GM20431 (cell line): ENCODE measurements around the gene GBX2.

Experiments
- in situ Hi-C: fragments of 300-500 bp; cut with MseI, MboI; formaldehyde crosslinking; loops from one replicate; pipeline ENCODE4 v1.15.0; 2020; ENCODE audit warnings: low sequenced_read_pairs; ENCODE audit not compliant: unreplicated experiment

The GBX2 gene

GRCh38 chr2:236168110-236169080, at the start of gene GBX2:
TSS of gene GBX2 (minus strand) at chr2:236168386. CDS start at chr2:236167971, 415 bp downstream.
- in situ Hi-C loops: no loop called here

- in situ Hi-C loops: no loop called here
These were observed 49.7 kb upstream of the GBX2 start for GRCh38 chr2:236217926-236218325.

DNA sequence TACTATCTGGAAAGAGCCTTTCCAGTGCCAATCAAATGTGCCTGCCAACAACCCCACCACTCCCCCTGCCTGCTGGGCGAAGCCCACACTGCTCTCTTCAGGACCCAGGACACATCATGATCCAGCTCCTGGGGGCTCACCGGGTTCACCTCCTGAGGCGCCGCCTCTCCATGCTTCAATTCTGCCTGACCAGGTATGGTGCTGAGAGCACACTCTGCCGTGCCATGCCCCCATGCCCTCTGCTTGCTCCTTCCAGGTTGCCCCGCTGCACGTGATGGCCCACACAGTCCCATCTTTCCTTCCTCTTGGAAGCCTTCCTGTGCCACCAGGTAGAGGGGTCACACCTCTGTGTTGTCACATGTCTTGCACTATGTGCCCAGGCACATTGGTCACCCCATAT, 48.5 kb upstream of the GBX2 start:
- in situ Hi-C loops: no loop called here

GRCh38 chr2:236215761-236216333, 47.7 kb upstream of the GBX2 start:
- in situ Hi-C loops: no loop called here

- in situ Hi-C loops: no loop called here
These were observed 47.0 kb upstream of the GBX2 start for GRCh38 chr2:236215196-236215595.

- in situ Hi-C loops: no loop called here
These were observed 46.3 kb upstream of the GBX2 start for GRCh38 chr2:236214376-236214995.

DNA sequence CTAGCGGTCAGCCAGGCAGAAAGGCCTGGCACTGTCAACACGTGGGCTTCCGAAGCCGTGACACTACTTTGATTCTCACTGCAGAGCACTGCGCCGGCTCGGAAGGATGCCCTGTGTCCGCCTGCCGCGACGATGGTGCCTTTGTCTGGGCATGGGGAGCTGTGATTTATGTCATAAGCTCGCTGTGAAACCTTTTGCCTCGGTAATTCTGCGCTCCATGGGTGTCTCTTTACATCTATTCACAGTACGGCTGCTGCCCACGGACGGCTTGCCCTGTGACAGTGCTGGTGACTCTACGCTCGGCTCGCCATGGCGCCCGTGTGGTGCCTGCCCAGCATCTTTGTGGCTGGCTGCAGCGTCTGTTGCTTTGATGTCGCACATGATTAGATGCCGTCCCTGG, 43.1 kb upstream of the GBX2 start:
- in situ Hi-C loops: no loop called here

GRCh38 chr2:236210536-236210935, 42.4 kb upstream of the GBX2 start:
- in situ Hi-C loops: no loop called here

GRCh38 chr2:236209996-236210395, 41.8 kb upstream of the GBX2 start:
- in situ Hi-C loops: no loop called here

GRCh38 chr2:236209535-236209934, 41.3 kb upstream of the GBX2 start:
- in situ Hi-C loops: no loop called here

- in situ Hi-C loops: no loop called here
These were observed 40.1 kb upstream of the GBX2 start for GRCh38 chr2:236208019-236208926.

- in situ Hi-C loops: no loop called here
These were observed 39.3 kb upstream of the GBX2 start for GRCh38 chr2:236207472-236207871.

DNA sequence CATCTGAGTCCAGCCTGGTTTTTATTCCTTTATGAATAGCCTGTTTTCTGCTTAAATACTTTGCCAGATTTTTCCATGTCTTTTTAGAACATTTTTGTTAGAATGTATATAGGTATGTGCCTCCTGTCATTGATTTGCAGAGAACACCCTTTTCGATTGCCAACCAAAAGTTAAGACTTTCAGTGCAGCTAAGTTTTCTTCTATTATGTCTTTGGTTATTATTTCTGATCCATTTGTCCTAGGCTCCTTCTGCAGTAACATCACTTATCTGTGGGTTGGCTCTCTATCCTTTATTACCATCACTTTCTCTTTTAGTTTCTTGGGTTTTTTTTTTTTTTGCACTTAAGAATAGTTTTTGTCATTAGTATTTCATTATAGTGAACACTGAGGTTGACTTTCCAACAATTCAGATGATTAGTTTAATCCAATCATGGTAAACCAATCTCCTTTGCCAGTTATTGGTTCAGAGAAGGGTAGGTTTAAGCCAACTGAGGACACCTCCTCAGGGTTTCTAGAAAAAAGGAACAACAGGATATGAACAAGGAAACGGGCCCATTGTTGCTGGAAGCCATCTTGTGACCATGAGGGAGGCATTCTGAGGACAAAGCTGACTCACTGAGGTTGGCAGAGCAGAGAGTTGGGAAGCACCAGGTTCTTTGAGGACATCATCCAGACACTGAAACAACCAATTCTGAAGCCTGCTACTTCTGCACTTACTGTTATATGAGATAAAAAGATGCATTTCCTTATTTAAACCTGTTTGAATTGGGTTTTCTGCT, 37.9 kb upstream of the GBX2 start:
- in situ Hi-C loops: no loop called here

DNA sequence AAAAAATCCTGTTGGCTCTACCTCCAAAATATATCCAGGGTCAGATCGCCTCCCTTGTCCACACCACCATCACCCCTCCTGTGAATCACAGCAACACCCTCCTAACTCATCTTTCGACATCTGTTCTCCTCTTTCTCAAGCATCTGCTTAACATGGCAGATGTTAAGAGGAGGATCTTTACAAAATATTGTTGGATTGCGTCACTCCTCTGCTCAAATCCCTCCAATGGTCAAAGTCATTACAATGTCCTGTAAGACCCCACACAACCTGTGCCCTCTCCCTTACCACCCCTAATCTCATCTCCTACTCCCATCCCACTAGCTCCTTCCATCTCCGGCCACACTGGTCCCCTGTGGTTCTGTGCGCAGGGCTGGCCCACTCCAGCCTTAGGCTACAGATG, 36.8 kb upstream of the GBX2 start:
- in situ Hi-C loops: no loop called here

- in situ Hi-C loops: no loop called here
These were observed 32.2 kb upstream of the GBX2 start for GRCh38 chr2:236200378-236200777.

- in situ Hi-C loops: no loop called here
These were observed 28.2 kb upstream of the GBX2 start for GRCh38 chr2:236196366-236196765.

GRCh38 chr2:236195726-236196125, 27.5 kb upstream of the GBX2 start:
- in situ Hi-C loops: no loop called here

DNA sequence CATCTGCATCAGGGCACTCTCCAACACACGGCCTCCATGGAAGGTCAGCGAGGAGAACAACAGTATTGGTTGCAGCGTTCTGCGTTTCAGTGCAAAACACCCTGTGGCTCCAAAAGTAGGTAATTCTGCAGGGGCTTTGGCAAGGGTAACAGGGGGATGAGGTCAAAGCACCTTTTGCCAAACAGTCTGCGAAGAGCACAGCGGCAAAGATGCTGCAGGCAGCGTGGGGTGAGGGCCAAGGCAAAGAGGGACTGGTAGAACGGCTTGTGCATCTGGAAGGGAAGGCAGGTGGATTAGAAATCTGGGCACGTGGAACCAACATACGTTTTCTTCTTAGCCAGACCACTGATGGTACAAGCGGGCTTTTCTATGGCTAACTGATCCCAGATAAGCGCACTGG, 26.6 kb upstream of the GBX2 start:
- in situ Hi-C loops: no loop called here

DNA sequence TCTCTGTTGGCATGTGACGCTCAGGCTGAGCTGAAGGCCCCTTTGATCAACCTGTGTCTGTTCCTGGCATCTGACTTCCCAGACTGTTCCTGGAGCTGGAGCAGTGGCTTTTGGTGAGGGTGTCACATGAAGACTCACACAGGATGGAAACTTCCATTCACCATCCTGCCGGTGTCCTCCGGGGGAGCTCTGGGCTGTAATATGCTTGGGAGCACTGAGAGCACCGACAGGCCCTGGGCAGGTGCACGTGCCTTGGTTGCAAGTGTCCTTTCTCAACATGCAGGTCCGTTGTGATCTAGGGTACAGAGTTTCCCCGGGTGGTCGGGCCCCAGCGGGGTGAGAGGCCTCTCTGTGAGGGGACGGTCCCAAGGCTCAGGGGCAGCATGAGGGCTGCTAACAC, 24.8 kb upstream of the GBX2 start:
- in situ Hi-C loops: no loop called here
